Measurements from ENCODE around the gene ATG16L1. TPM values are rescaled to one million over a fixed set of nuclear protein-coding genes. Genes with fewer than 3 reads are reported as not detected.

Gene ATG16L1
- total and polyA plus RNA-seq, 7 donors, result 14.3 to 46.3 (median 23.5) TPM

DNA sequence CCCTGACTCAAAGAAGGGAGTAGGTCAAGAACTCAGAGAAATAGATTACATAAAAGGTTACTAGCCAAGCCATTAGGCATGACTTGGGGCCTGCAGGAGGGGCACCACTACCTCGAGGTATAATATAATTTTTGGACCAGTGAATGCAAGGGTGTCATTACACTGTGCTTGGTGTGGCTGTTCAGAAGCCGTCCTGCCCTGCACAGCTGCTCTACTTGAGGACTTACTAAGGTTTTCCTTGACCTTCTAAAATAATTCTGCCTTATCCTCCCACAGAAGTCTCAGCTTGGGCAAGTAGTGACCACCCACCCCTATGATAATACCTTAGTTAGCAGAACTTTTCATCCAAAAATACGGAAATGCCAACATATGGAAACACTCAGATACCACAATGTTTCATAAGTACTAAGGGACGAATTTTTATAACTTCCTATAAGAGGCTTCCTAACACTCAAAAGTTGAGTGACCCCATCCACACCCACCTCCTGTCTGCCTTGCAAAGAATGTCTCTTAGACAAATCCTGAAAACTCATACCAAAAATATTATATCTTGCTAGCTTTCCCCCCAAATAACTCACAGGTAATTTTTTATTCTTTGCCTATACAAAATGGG, 17.7 kb upstream of the ATG16L1 start:
- intact Hi-C loops (cut with DNase I), result no loop called here
- Histone ChIP-seq H3K4me3 (no peak overlapping the region), H3K27ac (no peak overlapping the region), H3K9me3 (no peaks in the 10 kb centered on the region), H3K36me3 (ENCODE audit: insufficient read depth in 1 of 2, low read depth in 1 of 2) (no peaks in the 10 kb centered on the region), H3K27me3 (ENCODE audit: insufficient read depth in 3 of 3, low read length in 2 of 3) (no peaks in the 10 kb centered on the region), H3K4me1 (no peaks in the 10 kb centered on the region)
- TF ChIP-seq, protein P1, sequence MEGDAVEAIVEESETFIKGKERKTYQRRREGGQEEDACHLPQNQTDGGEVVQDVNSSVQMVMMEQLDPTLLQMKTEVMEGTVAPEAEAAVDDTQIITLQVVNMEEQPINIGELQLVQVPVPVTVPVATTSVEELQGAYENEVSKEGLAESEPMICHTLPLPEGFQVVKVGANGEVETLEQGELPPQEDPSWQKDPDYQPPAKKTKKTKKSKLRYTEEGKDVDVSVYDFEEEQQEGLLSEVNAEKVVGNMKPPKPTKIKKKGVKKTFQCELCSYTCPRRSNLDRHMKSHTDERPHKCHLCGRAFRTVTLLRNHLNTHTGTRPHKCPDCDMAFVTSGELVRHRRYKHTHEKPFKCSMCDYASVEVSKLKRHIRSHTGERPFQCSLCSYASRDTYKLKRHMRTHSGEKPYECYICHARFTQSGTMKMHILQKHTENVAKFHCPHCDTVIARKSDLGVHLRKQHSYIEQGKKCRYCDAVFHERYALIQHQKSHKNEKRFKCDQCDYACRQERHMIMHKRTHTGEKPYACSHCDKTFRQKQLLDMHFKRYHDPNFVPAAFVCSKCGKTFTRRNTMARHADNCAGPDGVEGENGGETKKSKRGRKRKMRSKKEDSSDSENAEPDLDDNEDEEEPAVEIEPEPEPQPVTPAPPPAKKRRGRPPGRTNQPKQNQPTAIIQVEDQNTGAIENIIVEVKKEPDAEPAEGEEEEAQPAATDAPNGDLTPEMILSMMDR (IDR thresholded peaks at IDR 0.05), result no peak
- DNase-seq, result no peak
- 71 to 77% (median 75%) methylated on average over 4 of the region's 4 CpGs for WGBS, 3 donors
- no peak for ATAC-seq

DNA sequence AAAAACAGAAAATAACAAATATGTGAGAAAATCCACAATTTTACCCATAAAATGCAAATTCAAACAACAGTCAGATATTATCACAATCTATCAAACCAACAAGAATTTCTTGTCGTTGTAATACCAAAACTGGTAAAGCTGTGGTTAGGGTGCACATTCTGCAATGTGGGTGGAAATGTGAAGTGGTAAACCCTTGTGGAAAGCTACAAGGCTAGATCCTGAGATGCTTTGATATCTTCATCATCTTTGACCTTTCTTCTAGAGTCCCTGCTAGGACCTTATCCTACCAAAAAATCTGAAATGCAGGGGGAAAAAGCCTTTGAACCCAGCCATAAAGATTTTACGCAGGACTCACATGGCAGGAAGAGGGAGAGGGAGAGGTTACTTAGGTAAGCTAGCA, 17.2 kb upstream of the ATG16L1 start:
- Histone ChIP-seq H3K36me3 (ENCODE audit: insufficient read depth in 1 of 2, low read depth in 1 of 2) (no peaks in the 10 kb centered on the region), H3K27me3 (ENCODE audit: insufficient read depth in 3 of 3, low read length in 2 of 3) (peaks cover 0 to under 1% (median 0%) of the 10 kb centered on the region in 3 donors), H3K27ac (no peak overlapping the region), H3K4me1 (no peaks in the 10 kb centered on the region), H3K9me3 (no peaks in the 10 kb centered on the region), H3K4me3 (no peak overlapping the region)
- DNase-seq (no peak), ATAC-seq (no peak)
- TF ChIP-seq, protein P1 (IDR thresholded peaks at IDR 0.05), result no peak
- intact Hi-C loops (cut with DNase I), result no loop called here
- WGBS, 3 donors, result 88 to 91% (median 91%) methylated on average over 2 of the region's 2 CpGs

DNA sequence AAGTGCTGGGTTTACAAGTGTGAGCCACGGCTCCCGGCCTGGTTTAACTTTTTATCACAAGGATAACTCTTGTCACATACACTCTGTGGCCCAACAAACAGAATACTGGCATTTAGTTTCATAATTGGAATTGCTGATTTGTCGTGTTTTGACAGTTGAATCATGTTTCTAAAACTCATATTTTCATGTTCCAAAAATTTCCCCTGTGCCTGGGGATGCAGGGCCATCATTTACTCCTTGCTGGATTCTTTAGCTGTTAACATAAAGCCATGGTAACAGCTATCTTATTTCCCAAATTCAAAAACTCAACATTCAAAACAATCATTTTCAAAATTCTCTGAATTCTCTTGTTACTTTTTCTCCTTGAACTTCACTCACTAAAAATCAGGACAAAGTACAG, 16.5 kb upstream of the ATG16L1 start:
- ATAC-seq (no peak), DNase-seq (no peak)
- TF ChIP-seq, protein P1 (IDR thresholded peaks at IDR 0.05), result no peak

DNA sequence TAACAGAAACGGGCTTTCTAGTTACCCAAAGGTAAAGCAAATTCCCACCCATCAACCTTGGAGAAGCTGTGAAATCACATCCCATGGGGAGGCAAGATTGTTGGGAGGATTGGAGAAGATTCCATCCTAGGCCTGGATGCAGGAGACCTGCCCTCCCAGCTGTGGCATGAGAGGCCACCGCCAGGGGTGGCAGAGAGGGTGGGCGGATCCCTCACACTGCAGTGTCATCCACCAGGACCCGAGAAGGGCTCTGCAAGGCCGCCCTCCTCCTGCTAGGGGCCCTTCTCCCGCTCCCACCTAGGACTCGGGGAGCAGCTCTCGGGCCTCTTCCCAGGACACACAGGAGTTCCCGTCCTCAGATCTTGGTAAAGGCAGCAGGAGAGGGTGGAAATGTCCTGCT, 15.5 kb upstream of the ATG16L1 start:
- no peak for DNase-seq
- Histone ChIP-seq H3K4me3 (no peak overlapping the region), H3K9me3 (no peaks in the 10 kb centered on the region), H3K36me3 (ENCODE audit: insufficient read depth in 1 of 2, low read depth in 1 of 2) (no peaks in the 10 kb centered on the region), H3K4me1 (no peaks in the 10 kb centered on the region), H3K27ac (no peak overlapping the region), H3K27me3 (ENCODE audit: insufficient read depth in 3 of 3, low read length in 2 of 3) (peaks cover 0 to 3% (median 0%) of the 10 kb centered on the region in 3 donors)
- TF ChIP-seq, protein P1 (IDR thresholded peaks at IDR 0.05), result no peak
- intact Hi-C loops (cut with DNase I), result no loop called here
- ATAC-seq, result no peak
- 60 to 68% (median 63%) methylated on average over 9 of the region's 9 CpGs for WGBS, 3 donors

More for the DNA sequence above, 16.5 kb upstream of the ATG16L1 start:
- no peak overlapping the region for H3K27ac ChIP-seq
- no peak overlapping the region for H3K4me3 ChIP-seq
- H3K9me3 ChIP-seq, result no peaks in the 10 kb centered on the region
- no peaks in the 10 kb centered on the region for H3K4me1 ChIP-seq
- 51 to 60% (median 53%) methylated on average over 3 of the region's 3 CpGs for WGBS, 3 donors
- no peaks in the 10 kb centered on the region for H3K36me3 ChIP-seq (ENCODE audit: insufficient read depth in 1 of 2, low read depth in 1 of 2)
- intact Hi-C loops (cut with DNase I), result no loop called here
- peaks cover 0 to 3% (median 0%) of the 10 kb centered on the region in 3 donors for H3K27me3 ChIP-seq (ENCODE audit: insufficient read depth in 3 of 3, low read length in 2 of 3)
